HEK293 (cell line): ENCODE data around the gene UACA.

Source experiments
- CTCF ChIA-PET: fragments of 350-600 bp; formaldehyde crosslinking; extraction: SDS; loops from one replicate; lab custom pipeline; 2021; ENCODE audit warnings: antibody characterized with exemption; lab: Yijun Ruan, JAX
- POLR2A ChIA-PET: fragments of 300-600 bp; formaldehyde crosslinking; extraction: SDS; loops from one replicate; lab custom pipeline; 2020; ENCODE audit warnings: antibody characterized with exemption, inconsistent platforms; lab: Yijun Ruan, JAX
- H3K27ac ChIP-seq: fragments of 200-500 bp; sonication (Bioruptor generic); 2 replicates; pipeline ENCODE4 v1.5.1; 2014; ENCODE audit warnings: low read depth, low read length, control low read depth, inconsistent platforms; ENCODE audit errors: extremely low read depth
- H3K36me3 ChIP-seq, 2 experiments: fragments of 200-500 bp in 1 of 2; sonication (Bioruptor generic) in 1 of 2; 1 replicate in 1 of 2; 2 replicates in 1 of 2; pipeline ENCODE4 v1.5.1; 2014 to 2017; ENCODE audit warnings: inconsistent platforms in 2 of 2, low read length in 2 of 2; ENCODE audit not compliant: control insufficient read depth in 2 of 2, insufficient read depth in 1 of 2
- H3K4me1 ChIP-seq: fragments of 200-500 bp; sonication (Bioruptor generic); 2 replicates; pipeline ENCODE4 v1.5.1; 2014; ENCODE audit warnings: mild to moderate bottlenecking, low read length, inconsistent platforms; ENCODE audit not compliant: control insufficient read depth, insufficient read depth
- H3K4me3 ChIP-seq: 2 replicates; pipeline ENCODE4 v1.5.1; 2011; ENCODE audit warnings: low read depth, mild to moderate bottlenecking, control low read depth, low read length, moderate library complexity
- H3K9me3 ChIP-seq: fragments of 200-500 bp; sonication (Bioruptor generic); 2 replicates; pipeline ENCODE4 v1.5.1; 2014; ENCODE audit warnings: low read depth, low read length, inconsistent platforms; ENCODE audit not compliant: control insufficient read depth, insufficient read depth
- INSM2 ChIP-seq: fragments of 450-650 bp; formaldehyde crosslinking; IDR thresholded peaks from 2 replicates; pipeline ENCODE4 v1.5.1; 2016; ENCODE audit warnings: missing biosample characterization, missing genetic modification characterization
- KLF9 ChIP-seq: fragments of 450-650 bp; formaldehyde crosslinking; IDR thresholded peaks from 2 replicates; pipeline ENCODE4 v1.5.1; 2016; ENCODE audit warnings: missing biosample characterization, missing genetic modification characterization, low read depth
- PATZ1 ChIP-seq: fragments of 450-650 bp; formaldehyde crosslinking; IDR thresholded peaks from 2 replicates; pipeline ENCODE4 v1.5.1; 2016; ENCODE audit warnings: missing biosample characterization, missing genetic modification characterization
- PRDM1 ChIP-seq: fragments of 450-650 bp; formaldehyde crosslinking; IDR thresholded peaks from 2 replicates; pipeline ENCODE4; 2016; ENCODE audit warnings: missing biosample characterization, missing genetic modification characterization
- WT1 ChIP-seq: fragments of 450-650 bp; formaldehyde crosslinking; IDR thresholded peaks from 2 replicates; pipeline ENCODE4 v1.5.1; 2016; ENCODE audit warnings: missing biosample characterization, missing genetic modification characterization
- ZBTB17 ChIP-seq: fragments of 450-650 bp; formaldehyde crosslinking; IDR thresholded peaks from 2 replicates; pipeline ENCODE4 v1.5.1; 2016; ENCODE audit warnings: missing biosample characterization, missing genetic modification characterization
- ZBTB6 ChIP-seq: fragments of 450-650 bp; formaldehyde crosslinking; IDR thresholded peaks from 2 replicates; pipeline ENCODE4 v1.5.1; 2017; ENCODE audit warnings: missing biosample characterization, missing genetic modification characterization
- ZNF138 ChIP-seq: fragments of 450-650 bp; formaldehyde crosslinking; IDR thresholded peaks from 2 replicates; pipeline ENCODE4 v1.5.1; 2016; ENCODE audit warnings: missing biosample characterization, missing genetic modification characterization, borderline replicate concordance
- ZNF223 ChIP-seq: fragments of 450-650 bp; formaldehyde crosslinking; IDR thresholded peaks from 2 replicates; pipeline ENCODE4 v1.5.1; 2016; ENCODE audit warnings: missing biosample characterization, missing genetic modification characterization
- ZNF26 ChIP-seq: fragments of 450-650 bp; formaldehyde crosslinking; IDR thresholded peaks from 2 replicates; pipeline ENCODE4 v1.5.1; 2016; ENCODE audit warnings: missing biosample characterization, missing genetic modification characterization
- ZNF398 ChIP-seq: fragments of 450-650 bp; formaldehyde crosslinking; IDR thresholded peaks from 2 replicates; pipeline ENCODE4 v1.5.1; 2017; ENCODE audit warnings: missing biosample characterization, missing genetic modification characterization
- ZNF449 ChIP-seq: fragments of 450-650 bp; formaldehyde crosslinking; IDR thresholded peaks from 2 replicates; pipeline ENCODE4 v1.5.1; 2017; ENCODE audit warnings: missing biosample characterization, mild to moderate bottlenecking, missing genetic modification characterization, moderate library complexity
- ZNF600 ChIP-seq: fragments of 450-650 bp; formaldehyde crosslinking; IDR thresholded peaks from 2 replicates; pipeline ENCODE4 v1.5.1; 2016; ENCODE audit warnings: missing biosample characterization, missing genetic modification characterization
- ZNF610 ChIP-seq: fragments of 450-650 bp; formaldehyde crosslinking; IDR thresholded peaks from 2 replicates; pipeline ENCODE4 v1.5.1; 2016; ENCODE audit warnings: missing biosample characterization, missing genetic modification characterization, borderline replicate concordance
- ZNF76 ChIP-seq: fragments of 450-650 bp; formaldehyde crosslinking; IDR thresholded peaks from 2 replicates; pipeline ENCODE4; 2016; ENCODE audit warnings: low read depth, missing biosample characterization, missing genetic modification characterization, borderline replicate concordance
- ZNF777 ChIP-seq: fragments of 450-650 bp; formaldehyde crosslinking; IDR thresholded peaks from 2 replicates; pipeline ENCODE4 v1.5.1; 2017; ENCODE audit warnings: missing biosample characterization, missing genetic modification characterization, borderline replicate concordance
- TF ChIP-seq, protein P1 (sequence below): fragments of 450-650 bp; IDR thresholded peaks from 2 replicates; pipeline ENCODE4 v1.5.1; 2018; ENCODE audit warnings: missing biosample characterization, mild to moderate bottlenecking, missing genetic modification characterization
- TF ChIP-seq, protein P2 (sequence below): fragments of 450-650 bp; formaldehyde crosslinking; IDR thresholded peaks from 2 replicates; pipeline ENCODE4 v1.5.1; 2016; ENCODE audit warnings: missing biosample characterization, missing genetic modification characterization

The UACA gene

GRCh38 chr15:70748281-70748747, 15.0 kb downstream of the UACA start:
- no peak overlapping the region for H3K27ac ChIP-seq
- no peaks in the 10 kb centered on the region; a peak in 1 of 3 replicates for H3K36me3 ChIP-seq
- no peaks in the 10 kb centered on the region for H3K9me3 ChIP-seq
- peaks cover 21% of the 10 kb centered on the region for H3K4me1 ChIP-seq
- ChIA-PET POLR2A (no interaction called here), CTCF (interaction anchor here (0.6 to 1.6 kb wide), 5 partner anchors 9 to 63 kb away, joined by 3 to 12 read pairs (median 4); no protein-coding TSS in a partner anchor)
- H3K4me3 ChIP-seq: no peak overlapping the region
- TF ChIP-seq ZNF138 (tag by site-specific recombination): no peak
- TF ChIP-seq ZNF26 (tag by site-specific recombination): no peak
- peak; percentile 68; the same call in 1 of the 2 replicates for TF ChIP-seq ZBTB17 (tag by site-specific recombination)
- no peak for TF ChIP-seq KLF9
- peak; percentile 36; the same call in 1 of the 2 replicates for TF ChIP-seq PRDM1 (tag by site-specific recombination)
- peak; percentile 94 for TF ChIP-seq ZNF600 (tag by site-specific recombination)
- TF ChIP-seq INSM2 (tag by site-specific recombination): 0 out of 2 replicates have a peak, but pooled peaks have one; percentile 36
- TF ChIP-seq, protein P1, sequence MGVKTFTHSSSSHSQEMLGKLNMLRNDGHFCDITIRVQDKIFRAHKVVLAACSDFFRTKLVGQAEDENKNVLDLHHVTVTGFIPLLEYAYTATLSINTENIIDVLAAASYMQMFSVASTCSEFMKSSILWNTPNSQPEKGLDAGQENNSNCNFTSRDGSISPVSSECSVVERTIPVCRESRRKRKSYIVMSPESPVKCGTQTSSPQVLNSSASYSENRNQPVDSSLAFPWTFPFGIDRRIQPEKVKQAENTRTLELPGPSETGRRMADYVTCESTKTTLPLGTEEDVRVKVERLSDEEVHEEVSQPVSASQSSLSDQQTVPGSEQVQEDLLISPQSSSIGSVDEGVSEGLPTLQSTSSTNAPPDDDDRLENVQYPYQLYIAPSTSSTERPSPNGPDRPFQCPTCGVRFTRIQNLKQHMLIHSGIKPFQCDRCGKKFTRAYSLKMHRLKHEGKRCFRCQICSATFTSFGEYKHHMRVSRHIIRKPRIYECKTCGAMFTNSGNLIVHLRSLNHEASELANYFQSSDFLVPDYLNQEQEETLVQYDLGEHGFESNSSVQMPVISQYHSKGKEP: peak; percentile 95
- TF ChIP-seq, protein P2, sequence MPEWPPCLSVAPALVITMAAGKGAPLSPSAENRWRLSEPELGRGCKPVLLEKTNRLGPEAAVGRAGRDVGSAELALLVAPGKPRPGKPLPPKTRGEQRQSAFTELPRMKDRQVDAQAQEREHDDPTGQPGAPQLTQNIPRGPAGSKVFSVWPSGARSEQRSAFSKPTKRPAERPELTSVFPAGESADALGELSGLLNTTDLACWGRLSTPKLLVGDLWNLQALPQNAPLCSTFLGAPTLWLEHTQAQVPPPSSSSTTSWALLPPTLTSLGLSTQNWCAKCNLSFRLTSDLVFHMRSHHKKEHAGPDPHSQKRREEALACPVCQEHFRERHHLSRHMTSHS (tag by site-specific recombination): no peak
- no peak for TF ChIP-seq ZNF610 (tag by site-specific recombination)
- peak; percentile 64 for TF ChIP-seq PATZ1 (tag by site-specific recombination)
- no peak for TF ChIP-seq ZNF777
- TF ChIP-seq ZNF76 (tag by site-specific recombination): no peak
- TF ChIP-seq WT1: peak; percentile 22; the same call in 1 of the 2 replicates
- TF ChIP-seq ZBTB6 (tag by site-specific recombination): no peak
- 0 out of 2 replicates have a peak, but pooled peaks have one; percentile 7 for TF ChIP-seq ZNF398
- no peak for TF ChIP-seq ZNF223 (tag by site-specific recombination)
- peak; percentile 90 for TF ChIP-seq ZNF449 (tag by site-specific recombination)
